HepG2 (cell line): ENCODE results near the gene ERMAP. TPM values are rescaled to one million over a fixed set of nuclear protein-coding genes. Genes with fewer than 3 reads are reported as not detected.
A peak's percentile ranks its signal among the peaks of the same experiment; 100 is the strongest.

ENCODE experiments used
- ATAC-seq: fragments of 200-7000 bp; cut with Tn5 transposase; 3 replicates; pipeline ENCODE4 v1.9.1; 2020; ENCODE audit warnings: mild to moderate bottlenecking, moderate library complexity
- BruUV-seq: library from RNA; stranded (reverse); fragments of 400-500 nt; replicated peaks from 2 replicates; lab custom pipeline; 2021; lab: Mats Ljungman, UMichigan
- CTCF ChIA-PET: fragments of 300-600 bp; formaldehyde crosslinking; extraction: SDS; loops from one replicate; lab custom pipeline; 2021; ENCODE audit warnings: low total read pairs, inconsistent platforms, low intra/inter-chr PET ratio; lab: Yijun Ruan, JAX
- POLR2A ChIA-PET: fragments of 350-600 bp; sonication (Branson Sonifier 250); formaldehyde crosslinking; loops from one replicate; lab custom pipeline; 2020; ENCODE audit warnings: antibody characterized with exemption, inconsistent platforms; lab: Yijun Ruan, JAX
- DNase-seq: peaks from one replicate; pipeline ENCODE4 v3.0.0-alpha.2; 2015; ENCODE audit warnings: low spot score
- FAIRE-seq: peaks from 3 replicates; lab custom pipeline; 2011; peaks lifted over from hg19 to GRCh38; lab: Jason Lieb, UNC
- H2AFZ ChIP-seq: one replicate; pipeline ENCODE4 v1.6.1; 2011; ENCODE audit warnings: low read length, inconsistent platforms
- H3K27ac ChIP-seq: fragments of 300-600 bp; 3 replicates; pipeline ENCODE4 v1.8.0; 2011; ENCODE audit warnings: mixed run types, mild to moderate bottlenecking, mixed read lengths, low read length, inconsistent platforms; ENCODE audit not compliant: insufficient read depth; ENCODE audit errors: extremely low read length
- H3K27me3 ChIP-seq, 2 experiments: fragments of 200-600 bp in 1 of 2; 2 replicates in 1 of 2; 3 replicates in 1 of 2; pipeline versions ENCODE4 v1.6.0 to v1.8.0; 2011; ENCODE audit warnings: low read length in 2 of 2, mild to moderate bottlenecking in 2 of 2, moderate library complexity in 2 of 2, inconsistent platforms in 1 of 2; ENCODE audit not compliant: insufficient read depth in 2 of 2, control insufficient read depth in 1 of 2
- H3K36me3 ChIP-seq, 2 experiments: fragments of 200-600 bp in 1 of 2; replicated peaks in 1 of 2; 2 replicates in 1 of 2; 3 replicates in 1 of 2; pipeline versions ENCODE4 v1.5.1 to v1.8.0; 2011; ENCODE audit warnings: low read length in 2 of 2, inconsistent platforms in 1 of 2; ENCODE audit not compliant: insufficient read depth in 2 of 2, control insufficient read depth in 1 of 2
- H3K4me1 ChIP-seq: 2 replicates; pipeline ENCODE4 v1.5.1; 2012; ENCODE audit warnings: low read length, inconsistent platforms; ENCODE audit not compliant: insufficient read depth
- H3K4me2 ChIP-seq: 2 replicates; pipeline ENCODE4 v1.6.0; 2011; ENCODE audit warnings: low read depth, low read length, inconsistent platforms
- H3K4me3 ChIP-seq, 3 experiments: fragments of 200-600 bp in 1 of 3; sonication (generic), shearing (Covaris generic) in 1 of 3; replicated peaks in 1 of 3; 2 replicates each; pipeline ENCODE4 v1.5.1; 2011 to 2016; ENCODE audit warnings: low read length in 3 of 3, inconsistent platforms in 2 of 3, low read depth in 2 of 3, mild to moderate bottlenecking in 2 of 3, control low read depth in 1 of 3, mixed read lengths in 1 of 3; ENCODE audit not compliant: insufficient read depth in 1 of 3
- H3K79me2 ChIP-seq: one replicate; pipeline ENCODE4 v1.6.1; 2011; ENCODE audit warnings: low read length, inconsistent platforms; ENCODE audit not compliant: insufficient read depth
- H3K9ac ChIP-seq: 2 replicates; pipeline ENCODE4 v1.6.0; 2011; ENCODE audit warnings: mild to moderate bottlenecking, low read depth, low read length, inconsistent platforms; ENCODE audit not compliant: insufficient read depth
- H3K9me3 ChIP-seq: 2 replicates; pipeline ENCODE4 v1.5.1; 2012; ENCODE audit warnings: mild to moderate bottlenecking, low read length
- H4K20me1 ChIP-seq: 2 replicates; pipeline ENCODE4 v1.6.0; 2011; ENCODE audit warnings: inconsistent platforms, mild to moderate bottlenecking, low read length, moderate library complexity; ENCODE audit not compliant: insufficient read depth
- AHR ChIP-seq: IDR thresholded peaks from 2 replicates; pipeline ENCODE4 v1.6.1; 2018; ENCODE audit warnings: missing genetic modification reagents, missing compliant biosample characterization
- AKAP8 ChIP-seq: sonication (generic); formaldehyde crosslinking; IDR thresholded peaks from 2 replicates; pipeline ENCODE4 v1.5.1; 2020; ENCODE audit warnings: mild to moderate bottlenecking, missing genetic modification reagents
- ARID3A ChIP-seq: IDR thresholded peaks from 2 replicates; pipeline ENCODE4 v1.6.1; 2012; ENCODE audit warnings: low read depth, low read length, improper control_type of control experiment
- CEBPG ChIP-seq: IDR thresholded peaks from 2 replicates; pipeline ENCODE4 v1.6.1; 2016
- ELF1 ChIP-seq: sonication (generic); formaldehyde crosslinking; IDR thresholded peaks from 2 replicates; pipeline ENCODE4 v1.4.0; 2020; ENCODE audit warnings: missing genetic modification reagents
- HOXA9 ChIP-seq: sonication (generic); formaldehyde crosslinking; IDR thresholded peaks from 2 replicates; pipeline ENCODE4 v1.8.1; 2022; ENCODE audit warnings: missing genetic modification reagents, mild to moderate bottlenecking, moderate library complexity, borderline replicate concordance
- MTA1 ChIP-seq: sonication (generic); formaldehyde crosslinking; IDR thresholded peaks from 2 replicates; pipeline ENCODE4 v1.4.0; 2020; ENCODE audit warnings: missing genetic modification reagents, mild to moderate bottlenecking, borderline replicate concordance
- MYNN ChIP-seq: sonication (generic); formaldehyde crosslinking; IDR thresholded peaks from 2 replicates; pipeline ENCODE4 v1.4.0; 2020; ENCODE audit warnings: mild to moderate bottlenecking, low read depth, missing genetic modification reagents
- NBN ChIP-seq: fragments of 450-650 bp; conservative IDR thresholded peaks from 2 replicates; pipeline ENCODE4 v1.6.1; 2017
- NR0B2 ChIP-seq: sonication (generic); formaldehyde crosslinking; IDR thresholded peaks from 2 replicates; pipeline ENCODE4 v1.4.0; 2020; ENCODE audit warnings: mild to moderate bottlenecking, missing genetic modification reagents
- PPARG ChIP-seq: conservative IDR thresholded peaks from 2 replicates; pipeline ENCODE4 v1.6.1; 2016; ENCODE audit warnings: missing biosample characterization, missing genetic modification reagents
- SAP130 ChIP-seq: IDR thresholded peaks from 2 replicates; pipeline ENCODE4 v1.6.1; 2016; ENCODE audit warnings: low read depth
- SMC3 ChIP-seq: IDR thresholded peaks from 2 replicates; pipeline ENCODE4 v1.6.1; 2011; ENCODE audit warnings: low read length, improper control_type of control experiment
- SNAPC4 ChIP-seq: sonication (generic); formaldehyde crosslinking; IDR thresholded peaks from 2 replicates; pipeline ENCODE4 v1.4.0; 2020; ENCODE audit warnings: mild to moderate bottlenecking, missing genetic modification reagents
- ZC3H4 ChIP-seq: sonication (generic); formaldehyde crosslinking; IDR thresholded peaks from 2 replicates; pipeline ENCODE4 v1.4.0; 2020; ENCODE audit warnings: missing genetic modification reagents, borderline replicate concordance
- ZNF160 ChIP-seq: sonication (generic); formaldehyde crosslinking; IDR thresholded peaks from 2 replicates; pipeline ENCODE4 v1.8.0; 2022; ENCODE audit warnings: mild to moderate bottlenecking, inconsistent platforms, missing genetic modification reagents
- ZNF546 ChIP-seq: sonication (generic); formaldehyde crosslinking; conservative IDR thresholded peaks from 2 replicates; pipeline ENCODE4 v1.8.1; 2023; ENCODE audit warnings: mild to moderate bottlenecking, missing genetic modification reagents
- ZNF549 ChIP-seq: sonication (generic); formaldehyde crosslinking; IDR thresholded peaks from 2 replicates; pipeline ENCODE4 v1.5.0; 2020; ENCODE audit warnings: missing genetic modification reagents
- ZNF569 ChIP-seq: sonication (generic); formaldehyde crosslinking; IDR thresholded peaks from 2 replicates; pipeline ENCODE4 v1.5.0; 2020; ENCODE audit warnings: mild to moderate bottlenecking, missing genetic modification reagents, moderate library complexity, borderline replicate concordance
- ZNF839 ChIP-seq: sonication (generic); formaldehyde crosslinking; IDR thresholded peaks from 2 replicates; pipeline ENCODE4 v1.4.0; 2020; ENCODE audit warnings: missing genetic modification reagents, mild to moderate bottlenecking, borderline replicate concordance
- in situ Hi-C: cut with HindIII; loops from 2 replicates; pipeline ENCODE4 v1.10.0; 2017; ENCODE audit warnings: low pct_unique_long_range_greater_than_20kb; ENCODE audit not compliant: extremely low pct_ligation_motif_present
- intact Hi-C: fragments of 100-400 bp; cut with micrococcal nuclease; formaldehyde crosslinking; loops from one replicate; pipeline ENCODE4 v1.10.0; 2022; ENCODE audit not compliant: unreplicated experiment
- polyA plus RNA-seq, 8 experiments: library from polyadenylated mRNA; depleted of rRNA in 3 of 8; stranded (reverse) in 7 of 8; unstranded in 1 of 8; fragments of >200 nt; fragmentation: Illumina TruSeq in 4 of 8; extraction: Trizol in 4 of 8; gene quantifications; 2 replicates each; pipeline versions ENCODE4 v1.2.1 to v1.2.3, GENCODE V29; 2011 to 2016; ENCODE audit warnings: low read depth in 4 of 8, missing spikeins in 1 of 8, mixed read lengths in 1 of 8; ENCODE audit not compliant: insufficient read depth in 1 of 8
- total RNA-seq, 5 experiments: library from RNA; depleted of rRNA; stranded (reverse); fragments of >200 nt; fragmentation: Illumina TruSeq; extraction: Trizol; gene quantifications; 2 replicates each; pipeline ENCODE4 v1.2.3, GENCODE V29; 2016; ENCODE audit warnings: low read depth in 1 of 5

Gene ERMAP
- total and polyA plus RNA-seq, 2 of the 13 experiments (the other 11 are each of a cell fraction or from before 2014, with no cell fraction given) = 2.2 to 4.4 TPM

- ChIA-PET CTCF (interaction anchor here (0.7 to 1.8 kb wide), 4 partner anchors 136 to 296 kb away, joined by 3 to 14 read pairs (median 4); no protein-coding TSS in a partner anchor), POLR2A (interaction anchor here (1.0 kb wide), 1 partner anchor 11 kb away, joined by 3 read pairs; the partner anchor contains the start of genes C1orf50 and P3H1)
- Histone ChIP-seq H3K79me2 (peaks cover under 1% of the 10 kb centered on the region), H3K9ac (no peak overlapping the region), H3K4me1 (peaks cover 12% of the 10 kb centered on the region; the same call in 1 of the 2 replicates), H3K36me3 (peaks cover 20 to 56% of the 10 kb centered on the region in 2 experiments), H3K9me3 (no peaks in the 10 kb centered on the region), H3K27ac (no peak overlapping the region), H3K4me2 (no peak overlapping the region), H3K4me3 (no peak overlapping the region), H2AFZ (no peak overlapping the region), H4K20me1 (no peaks in the 10 kb centered on the region), H3K27me3 (no peaks in the 10 kb centered on the region)
- FAIRE-seq = peak; percentile 26
- intact Hi-C loops (loop anchor here (1.0 to 5.0 kb wide), 2 partner anchors 135 to 294 kb away; no protein-coding TSS in a partner anchor), in situ Hi-C loops (loop anchor here (5.0 kb wide), 2 partner anchors 124 to 294 kb away; no protein-coding TSS in a partner anchor)
- peak; percentile 40 for DNase-seq
- BruUV-seq = no TSS peak
- ATAC-seq = peak; percentile 82
- TF ChIP-seq SAP130 = no peak
- TF ChIP-seq CEBPG = 0 out of 2 replicates have a peak, but pooled peaks have one; percentile 9
- TF ChIP-seq AKAP8 (CRISPR knock-in tag) = no peak
- no peak for TF ChIP-seq PPARG (CRISPR knock-in tag)
- no peak for TF ChIP-seq ZNF546 (CRISPR knock-in tag)
- no peak for TF ChIP-seq ELF1 (CRISPR knock-in tag)
- no peak for TF ChIP-seq NBN
- no peak for TF ChIP-seq MYNN (CRISPR knock-in tag)
- TF ChIP-seq ZNF160 = no peak
- TF ChIP-seq NR0B2 (CRISPR knock-in tag) = no peak
- no peak for TF ChIP-seq MTA1
- TF ChIP-seq ZNF569 (CRISPR knock-in tag) = no peak
- no peak for TF ChIP-seq AHR (CRISPR knock-in tag)
- no peak for TF ChIP-seq ZNF839 (CRISPR knock-in tag)
- TF ChIP-seq SMC3 = peak; percentile 76
- TF ChIP-seq ZNF549 (CRISPR knock-in tag) = no peak
- no peak for TF ChIP-seq ZC3H4 (CRISPR knock-in tag)
- no peak for TF ChIP-seq SNAPC4
- TF ChIP-seq HOXA9 (CRISPR knock-in tag) = no peak
- TF ChIP-seq ARID3A = no peak
These were observed 39.1 kb upstream of the ERMAP start for GRCh38 chr1:42777852-42778251.
